ENCODE data around the gene APIP.
"Not testable (repeated sequence)": the region's sequence is repeated elsewhere in the genome, so short reads cannot be mapped to it uniquely, and the experiment has no call there.

- not testable (repeated sequence) for TF ChIP-seq POLR2A (IDR thresholded peaks at IDR 0.05; ENCODE audit: low read depth, low read length); TAF1 (IDR thresholded peaks at IDR 0.05; ENCODE audit: low read depth, low read length); POLR2AphosphoS5 (IDR thresholded peaks at IDR 0.05; ENCODE audit: low read depth, low read length); SPI1 (IDR thresholded peaks at IDR 0.05; ENCODE audit: low read depth, low read length); PAX5 (IDR thresholded peaks at IDR 0.05; ENCODE audit: insufficient read depth, low read length, severe bottlenecking)
Observed at GRCh38 chr11:34913556-34913955, 2.6 kb downstream of the APIP start.

Data from GM12891 (cell line).